ENCODE measurements around the gene MYO7A.

Gene MYO7A

DNA sequence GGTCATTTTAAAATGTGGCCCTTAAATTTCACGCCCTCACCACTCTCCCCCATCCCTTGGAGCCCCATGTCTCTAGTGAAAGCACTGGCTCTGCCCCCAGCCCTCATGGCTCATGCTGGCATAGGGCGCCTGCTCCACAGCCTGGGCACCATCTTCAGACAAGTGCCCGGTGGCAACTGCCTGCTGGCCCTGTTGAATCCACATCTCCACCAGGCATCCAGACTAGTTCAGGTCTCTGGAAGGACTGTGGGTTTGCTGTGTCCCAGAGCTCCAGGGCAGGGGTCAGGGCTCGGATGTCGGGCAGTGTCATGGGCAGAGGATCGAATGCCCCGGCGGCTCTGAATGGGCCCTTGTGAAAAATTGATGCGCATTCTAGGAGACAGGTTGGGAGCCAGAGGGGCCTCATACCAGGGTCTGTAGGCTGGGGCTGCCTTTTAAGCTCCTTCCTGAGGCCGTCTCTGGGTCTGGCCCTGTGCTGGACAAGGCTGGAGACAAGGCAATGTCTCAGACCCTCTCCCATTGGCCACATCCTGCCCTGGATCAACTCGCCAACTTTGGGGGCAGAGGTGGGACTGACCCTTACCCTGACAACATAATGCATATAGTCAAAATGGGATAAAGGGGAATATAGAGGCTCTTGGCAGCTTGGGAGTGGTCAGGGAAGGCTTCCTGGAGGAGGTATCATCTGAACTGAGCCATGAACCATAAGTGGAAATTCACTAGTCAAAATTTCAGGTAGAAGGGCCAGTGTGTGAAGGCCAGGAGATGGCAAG is 1.2 kb downstream of the MYO7A start:
- no peak for DNase-seq

DNA sequence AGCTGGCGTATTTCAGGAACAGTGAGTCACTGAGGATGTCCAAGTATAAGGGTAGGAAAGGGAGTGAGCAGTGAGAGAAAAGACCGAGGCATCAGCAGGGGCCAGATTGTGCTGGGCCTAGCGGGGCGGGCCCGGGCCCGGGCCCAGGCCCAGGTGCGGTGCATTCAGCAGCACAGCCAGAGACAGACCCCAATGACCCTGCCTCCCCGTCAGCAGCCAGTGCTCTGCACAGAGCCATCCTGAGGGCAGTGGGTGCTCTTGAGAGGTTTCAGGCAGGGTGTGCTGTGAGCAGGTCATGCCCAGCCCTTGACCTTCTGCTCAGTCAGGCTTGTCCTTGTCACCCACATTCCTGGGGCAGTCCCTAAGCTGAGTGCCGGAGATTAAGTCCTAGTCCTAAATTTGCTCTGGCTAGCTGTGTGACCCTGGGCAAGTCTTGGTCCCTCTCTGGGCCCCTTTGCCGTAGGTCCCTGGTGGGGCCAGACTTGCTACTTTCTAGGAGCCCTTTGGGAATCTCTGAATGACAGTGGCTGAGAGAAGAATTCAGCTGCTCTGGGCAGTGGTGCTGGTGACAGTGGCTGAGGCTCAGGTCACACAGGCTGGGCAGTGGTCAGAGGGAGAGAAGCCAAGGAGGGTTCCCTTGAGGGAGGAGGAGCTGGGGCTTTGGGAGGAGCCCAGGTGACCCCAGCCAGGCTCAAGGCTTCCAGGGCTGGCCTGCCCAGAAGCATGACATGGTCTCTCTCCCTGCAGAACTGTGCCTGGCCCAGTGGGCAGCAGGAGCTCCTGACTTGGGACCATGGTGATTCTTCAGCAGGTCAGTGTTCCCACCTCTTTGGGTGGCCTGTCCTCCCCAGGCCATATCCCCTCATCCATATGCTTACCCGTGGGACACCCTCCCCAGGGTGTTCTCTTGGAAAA is 2.1 kb downstream of the MYO7A start:
- no peak for DNase-seq

DNA sequence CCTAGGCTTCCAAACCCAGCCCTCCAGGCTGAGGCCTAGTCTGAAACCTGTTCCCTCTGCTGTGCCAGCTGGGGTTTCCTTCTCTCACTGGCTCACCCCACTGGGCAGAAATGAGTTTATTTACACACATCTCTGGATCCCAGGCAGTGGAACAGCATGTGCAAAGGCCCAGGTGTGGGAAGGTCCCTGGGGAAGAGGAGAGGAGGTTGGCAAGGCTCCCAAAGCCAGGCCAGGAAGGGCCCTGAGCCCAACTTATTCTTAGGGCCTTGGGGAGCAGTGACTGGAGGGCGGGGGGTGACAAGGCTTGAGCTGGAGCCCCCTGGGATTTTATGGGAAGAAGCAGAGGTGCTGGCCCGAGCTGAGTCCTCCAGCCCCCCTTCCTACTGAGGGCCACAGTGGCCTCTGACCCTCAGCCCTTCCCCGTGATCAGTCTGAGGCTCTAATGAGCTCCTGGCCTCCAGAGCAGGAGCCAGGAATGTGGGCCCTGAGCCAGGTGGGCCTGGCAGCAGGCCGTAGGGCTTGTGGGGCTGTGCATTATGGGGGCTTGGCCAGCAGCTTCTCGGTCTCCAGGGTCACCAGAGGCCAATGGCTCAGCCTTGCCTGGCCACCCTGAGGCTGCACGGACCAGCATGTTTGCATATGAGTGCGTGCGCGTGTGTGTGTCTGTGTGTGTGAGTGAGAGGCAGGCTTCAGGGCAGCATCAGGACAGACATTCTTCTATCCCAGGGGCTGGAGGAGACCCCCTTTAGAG is 2.9 kb downstream of the MYO7A start:
- DNase-seq = no peak

DNA sequence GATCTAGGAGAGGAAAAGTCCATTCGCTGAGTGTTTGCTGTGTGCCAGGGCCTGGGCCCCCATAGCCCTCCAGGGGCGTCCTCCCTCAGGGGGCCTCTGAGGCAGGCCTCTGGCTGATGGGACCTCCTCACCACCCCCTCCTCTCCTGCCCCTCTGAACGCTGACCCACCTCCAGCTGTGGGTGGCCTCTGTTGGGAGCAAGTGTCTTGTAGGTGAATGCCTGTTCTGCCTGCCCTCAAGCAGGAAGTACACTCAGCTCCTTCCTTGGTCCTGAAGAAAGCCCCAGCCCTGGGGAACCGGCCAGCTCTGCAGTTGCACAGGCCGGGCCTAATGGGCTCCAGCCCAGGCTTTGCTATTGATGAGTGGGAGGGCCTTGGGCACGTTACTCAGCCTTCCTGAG is 3.5 kb downstream of the MYO7A start:
- DNase-seq = no peak

DNA sequence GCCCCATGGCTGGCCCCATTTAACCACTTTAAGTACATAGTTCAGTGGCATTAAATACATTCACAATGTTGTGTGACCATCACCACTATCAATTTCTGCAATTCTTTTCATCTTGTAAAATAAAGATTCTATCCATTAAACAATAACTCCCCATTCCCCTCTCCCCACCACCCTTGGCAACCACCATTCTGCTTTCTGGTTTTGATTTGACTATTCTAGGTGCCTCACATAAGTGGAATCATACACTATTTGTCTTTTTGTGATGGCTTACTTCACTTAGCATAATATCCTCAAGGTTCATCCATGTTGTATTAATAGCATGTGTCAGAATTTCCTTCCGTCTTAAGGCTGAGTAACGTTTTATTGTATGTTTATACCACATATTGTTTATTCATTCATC is 7.0 kb downstream of the MYO7A start:
- no peak for DNase-seq

DNA sequence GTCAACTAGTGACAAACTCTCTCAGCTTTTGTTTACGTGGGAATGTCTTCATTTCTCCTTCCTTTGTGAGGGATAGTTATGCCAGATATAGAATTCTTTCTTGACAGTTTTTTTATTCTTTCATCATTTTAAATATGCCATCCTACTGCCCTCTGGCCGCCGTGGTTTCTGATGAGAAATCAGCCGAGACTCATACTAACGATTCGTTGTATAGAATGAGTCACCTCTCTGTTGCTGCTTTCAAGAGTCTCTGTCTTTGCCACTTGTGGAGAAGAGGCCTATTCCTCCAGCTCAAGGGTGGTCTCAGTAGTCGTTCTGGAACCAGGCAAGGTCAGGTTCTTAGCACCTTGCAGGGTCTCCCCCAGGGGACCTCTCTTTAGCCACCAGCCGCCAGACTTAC is 8.0 kb downstream of the MYO7A start:
- no peak for DNase-seq

DNA sequence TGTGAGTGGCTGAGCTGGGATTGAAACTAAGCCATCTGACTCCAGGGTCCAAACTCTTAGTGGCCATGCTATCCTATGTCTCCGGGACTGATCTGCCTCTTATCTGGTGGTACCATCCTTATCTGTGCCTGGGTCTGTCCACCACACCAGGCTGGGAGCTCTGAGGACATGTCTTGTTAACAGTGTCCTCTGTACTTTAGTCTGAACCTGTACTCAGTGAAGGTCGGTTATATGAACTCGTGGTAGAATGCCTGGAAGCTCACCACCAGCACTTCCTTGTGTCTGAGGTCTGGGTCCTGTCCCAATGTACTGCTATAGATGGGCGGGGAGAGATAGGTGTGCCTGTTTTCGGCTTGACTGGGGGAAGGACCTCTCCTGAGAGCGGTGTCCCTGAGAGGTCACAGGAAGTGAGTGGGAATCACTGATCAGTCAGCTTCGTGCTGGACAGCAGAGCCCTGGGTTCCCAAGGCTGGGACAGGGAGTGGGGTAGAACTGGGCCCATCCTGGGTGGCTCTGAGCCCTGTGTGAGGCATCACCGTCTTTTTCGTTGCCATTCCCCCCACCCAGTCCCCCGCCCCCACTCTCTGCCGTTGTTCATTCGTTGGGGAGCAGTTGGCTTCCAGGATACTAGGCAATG is 8.9 kb downstream of the MYO7A start:
- DNase-seq = no peak

DNA sequence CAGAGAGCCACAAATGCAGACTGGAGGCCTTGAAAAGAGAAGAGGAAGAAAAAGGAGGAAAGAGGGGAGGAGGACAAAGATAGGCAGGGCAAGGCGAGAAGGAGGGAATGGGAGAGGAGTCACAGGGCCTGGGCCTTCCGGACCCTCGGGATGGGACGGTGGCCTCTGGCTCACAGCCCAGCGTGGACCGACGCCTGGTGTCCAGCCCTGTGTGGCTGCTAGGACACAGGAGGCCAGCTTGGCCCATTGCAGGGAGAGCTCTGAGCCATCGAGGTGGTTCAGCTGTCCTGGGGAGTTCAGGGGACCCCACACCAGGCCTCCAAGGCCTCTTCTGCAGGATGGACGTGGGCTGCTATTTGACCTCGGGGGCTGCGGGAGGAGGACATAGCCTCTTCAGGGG is 9.4 kb downstream of the MYO7A start:
- DNase-seq = no peak

DNA sequence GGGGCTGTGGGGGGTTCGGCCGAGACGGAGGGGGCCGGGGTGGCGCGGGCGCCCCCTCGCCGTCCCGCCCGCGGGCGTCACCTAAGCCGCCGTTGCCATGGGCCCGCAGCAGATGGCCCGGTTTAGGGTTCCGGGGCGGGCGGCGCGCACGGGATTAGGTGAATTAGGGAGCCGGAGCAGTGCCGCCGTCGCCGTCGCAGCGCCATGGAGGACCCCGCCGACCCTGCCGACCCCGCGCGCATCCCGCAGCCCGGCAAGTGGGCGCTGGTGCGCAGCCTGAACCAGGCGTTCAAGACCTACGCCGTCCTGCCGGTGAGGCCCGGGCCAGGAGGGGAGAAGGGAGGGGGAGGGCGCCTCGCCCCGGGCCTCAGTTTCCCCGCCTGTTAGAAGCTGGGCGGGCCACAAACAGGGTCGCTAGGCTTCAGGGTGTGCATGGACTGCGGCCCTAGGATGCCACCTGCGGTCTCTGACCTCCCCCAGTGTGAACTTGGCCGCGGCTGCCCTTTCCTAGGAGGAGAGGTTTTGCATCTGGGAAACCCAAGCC is 10.1 kb downstream of the MYO7A start:
- DNase-seq = no peak

DNA sequence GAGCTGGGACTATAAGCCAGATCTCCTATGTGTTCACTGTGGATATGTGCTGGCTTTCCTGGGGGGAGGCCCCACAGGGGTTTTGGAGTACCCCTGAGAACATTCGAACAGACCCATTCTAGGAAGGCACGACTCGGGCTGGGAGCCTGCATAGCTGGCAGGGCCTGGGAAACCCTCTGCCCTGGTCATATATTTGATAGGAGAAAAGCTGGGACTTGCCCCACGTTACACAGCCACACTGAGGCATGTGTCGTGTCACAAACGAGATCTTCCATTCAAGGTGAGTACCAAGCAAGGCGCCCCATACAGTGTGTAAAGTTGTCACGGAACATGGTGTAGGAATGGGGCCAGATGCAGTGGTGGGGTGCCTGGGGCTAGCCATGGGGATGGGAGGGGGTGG is 11.2 kb downstream of the MYO7A start:
- DNase-seq = no peak

DNA sequence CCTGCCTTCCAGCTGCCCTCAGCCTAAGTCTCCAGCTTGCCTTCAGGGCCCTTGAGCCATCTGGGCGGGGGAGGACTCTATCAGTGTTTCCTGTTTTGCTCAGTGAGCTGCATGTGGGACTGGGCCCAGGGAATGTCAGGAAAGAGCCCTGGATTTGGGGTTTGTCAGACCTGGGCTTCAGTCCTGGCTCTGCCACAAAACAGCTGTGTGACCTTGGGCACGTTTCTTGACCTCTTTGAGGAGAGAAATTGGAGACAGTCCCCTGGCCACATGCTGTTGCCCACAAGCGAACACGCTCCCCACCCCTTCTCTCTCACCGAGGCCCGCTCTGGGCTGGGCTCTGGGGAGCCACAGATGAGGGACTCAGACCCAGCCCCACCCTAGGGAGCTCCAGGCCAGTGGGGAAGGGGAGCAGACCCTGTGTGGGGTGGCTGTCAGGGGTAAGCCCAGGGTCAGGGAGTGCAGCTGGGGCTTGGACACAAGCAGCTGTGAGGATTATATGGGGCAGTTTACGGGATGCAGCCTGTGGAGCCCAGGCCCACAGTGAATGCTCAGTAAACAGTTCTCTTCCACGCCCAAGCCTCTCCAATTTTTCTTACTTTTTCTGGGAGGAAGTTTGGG is 12.3 kb downstream of the MYO7A start:
- DNase-seq = no peak

DNA sequence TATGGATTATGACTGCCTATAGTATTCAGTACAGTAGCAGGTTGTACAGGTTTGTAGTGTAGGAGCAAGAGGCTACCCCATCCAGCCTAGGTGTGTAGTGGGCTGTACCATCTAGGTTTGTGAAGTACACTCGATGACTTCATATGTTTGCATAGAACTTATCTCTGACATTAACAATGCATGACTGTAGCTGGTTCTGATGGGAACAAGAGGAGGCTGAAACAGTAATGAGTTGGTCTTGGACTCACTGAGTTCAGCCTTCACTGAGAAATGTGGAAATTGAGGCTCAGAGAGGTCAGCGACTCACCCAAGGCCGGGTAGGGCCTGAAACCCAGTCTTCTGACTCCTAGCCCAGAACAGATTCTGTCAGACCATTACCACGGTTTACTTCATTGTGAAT is 13.0 kb downstream of the MYO7A start:
- DNase-seq = no peak

DNA sequence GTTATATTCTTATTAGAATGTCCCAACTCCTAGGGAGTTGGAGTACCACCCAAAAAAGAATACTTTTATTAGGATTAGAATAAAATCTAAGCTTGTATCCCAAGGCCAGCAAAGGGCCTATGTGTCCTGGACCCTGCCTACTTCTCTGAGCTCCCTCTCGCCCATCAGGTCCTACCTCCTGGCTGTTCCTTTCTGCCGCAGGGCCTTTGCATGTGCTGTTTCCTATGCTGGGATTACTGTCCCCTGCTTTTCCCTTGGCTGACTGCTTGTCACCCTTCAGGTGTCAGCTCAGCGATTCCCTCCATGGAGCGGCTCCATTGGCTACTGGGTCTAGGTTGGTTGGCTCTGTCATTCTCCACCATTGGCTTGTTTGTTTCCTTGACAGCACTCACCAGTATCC is 13.4 kb downstream of the MYO7A start:
- no peak for DNase-seq

DNA sequence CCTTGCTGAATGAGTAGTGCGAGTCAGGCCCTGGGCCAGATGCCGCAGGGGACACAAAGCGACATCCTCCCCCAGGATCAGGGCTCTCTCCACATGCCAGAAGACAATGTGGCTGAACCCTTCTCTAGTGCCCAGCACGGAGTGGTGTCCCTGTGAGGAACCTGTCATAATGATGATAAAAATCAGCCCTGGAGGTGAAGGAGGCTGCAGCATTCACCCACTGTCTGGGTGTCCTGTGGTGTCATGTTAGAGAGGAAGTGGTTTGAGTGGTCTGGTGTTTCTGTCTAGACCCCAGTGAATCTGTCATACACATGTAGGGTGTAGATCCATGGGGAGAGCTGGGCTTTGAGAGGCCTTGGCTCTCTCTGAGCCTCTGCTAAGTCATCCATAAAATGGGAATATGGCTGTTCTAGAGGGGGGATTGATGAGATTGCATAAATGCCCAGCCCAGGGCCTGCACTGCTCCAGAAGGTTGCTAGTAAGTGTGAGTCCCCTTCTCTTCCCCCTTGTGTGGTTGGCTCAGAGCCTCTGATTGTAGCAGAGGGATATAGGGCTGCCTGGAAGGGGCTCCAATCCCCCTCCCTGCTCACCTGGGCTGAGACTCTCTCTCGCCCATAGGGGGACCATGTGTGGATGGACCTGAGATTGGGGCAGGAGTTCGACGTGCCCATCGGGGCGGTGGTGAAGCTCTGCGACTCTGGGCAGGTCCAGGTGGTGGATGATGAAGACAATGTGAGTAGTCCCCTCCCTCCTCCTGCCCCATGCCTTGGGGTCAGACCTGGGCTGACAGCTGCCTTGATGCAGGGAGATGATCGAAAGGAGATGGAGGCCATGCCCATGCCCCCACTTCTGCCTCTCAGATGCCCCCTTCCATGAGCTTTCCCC is 14.3 kb downstream of the MYO7A start:
- DNase-seq = no peak

DNA sequence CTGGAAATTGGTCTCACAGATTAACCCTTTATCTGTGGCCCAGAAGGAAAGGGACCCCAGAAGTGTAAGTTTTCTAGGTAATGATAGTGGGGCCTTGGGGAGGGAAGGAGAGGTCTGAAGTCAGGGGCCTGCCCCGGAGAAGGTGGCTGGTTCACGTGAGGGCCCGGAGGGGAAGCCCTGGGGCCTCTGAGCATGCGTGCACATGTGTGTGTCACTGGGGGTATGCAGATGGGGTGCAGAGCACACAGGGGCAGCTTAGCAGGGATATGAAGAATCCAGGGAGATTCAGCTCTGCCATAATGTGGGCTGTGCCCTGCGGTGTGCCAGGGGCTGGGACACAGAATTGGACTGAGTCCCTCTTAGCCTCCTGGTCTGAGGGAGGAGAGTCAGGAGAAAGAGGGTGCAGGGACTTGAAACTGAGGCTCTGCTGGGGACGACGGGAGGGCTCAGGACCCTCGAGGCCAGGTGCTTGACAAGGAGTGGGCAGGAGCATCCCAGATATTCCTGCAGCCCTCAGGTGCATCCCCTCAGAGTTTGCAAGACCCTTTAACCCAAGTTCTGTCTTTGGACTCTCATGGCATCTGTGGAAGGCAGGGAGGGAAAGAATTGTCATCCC is 15.5 kb downstream of the MYO7A start:
- DNase-seq = no peak

DNA sequence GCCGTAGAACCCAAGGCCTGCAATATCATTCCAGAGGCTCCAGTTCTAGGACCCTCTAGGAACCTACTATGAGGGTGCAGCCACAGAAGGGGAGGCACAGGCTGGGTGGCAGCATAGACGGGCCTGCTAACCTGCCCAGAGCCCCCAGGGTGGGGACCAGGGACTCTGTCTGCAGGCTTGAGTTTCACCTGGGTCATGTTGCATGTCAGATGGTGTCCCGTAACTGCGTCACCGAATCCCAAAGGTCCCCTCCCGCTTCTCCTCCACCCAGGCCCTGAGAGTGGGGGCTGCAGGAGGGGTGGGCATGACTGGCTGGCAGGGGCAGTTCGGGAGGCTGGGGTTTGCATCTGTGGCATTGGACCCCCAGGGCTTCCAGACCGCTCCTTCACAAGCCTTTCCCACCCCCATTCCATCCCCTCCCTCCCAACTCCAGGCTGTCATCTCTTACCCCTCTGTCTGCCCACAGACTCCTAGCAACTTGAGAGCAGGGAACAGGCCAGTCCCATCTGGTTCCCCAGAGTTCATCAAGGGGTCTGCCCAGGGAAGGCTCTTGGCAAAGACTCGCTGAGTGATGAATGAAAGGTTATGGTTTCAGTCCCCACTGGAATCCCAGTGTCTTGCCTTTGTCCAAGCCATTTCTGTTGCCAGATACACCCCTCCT is 16.3 kb downstream of the MYO7A start:
- DNase-seq = no peak

DNA sequence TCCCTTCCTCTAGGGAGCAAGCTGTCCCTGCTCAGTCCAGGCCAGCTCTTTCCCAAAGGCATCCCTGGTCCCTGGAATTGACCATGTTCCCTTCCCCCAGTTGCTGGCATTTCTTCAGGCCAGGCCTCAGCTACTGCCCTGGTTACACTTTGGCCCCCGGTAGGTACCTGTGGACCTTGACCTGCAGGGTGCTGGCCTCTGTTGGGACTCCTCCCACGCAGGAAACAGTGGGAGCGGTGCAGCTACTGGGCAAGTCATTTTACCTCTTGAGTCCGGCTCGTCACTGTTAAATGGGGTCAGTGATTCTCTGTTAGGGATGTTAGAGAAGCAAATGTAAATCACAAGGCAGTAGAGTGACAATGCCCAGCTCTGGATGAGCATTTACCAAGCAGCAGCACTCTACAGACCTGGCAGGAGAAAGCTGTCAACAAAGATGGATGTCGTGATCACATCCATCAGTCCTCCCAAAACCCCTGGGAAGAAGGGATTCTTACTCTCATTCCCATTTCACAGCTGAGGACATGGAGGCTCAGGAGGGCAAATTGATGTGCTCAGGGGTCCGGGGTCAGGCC is 16.9 kb downstream of the MYO7A start:
- no peak for DNase-seq

DNA sequence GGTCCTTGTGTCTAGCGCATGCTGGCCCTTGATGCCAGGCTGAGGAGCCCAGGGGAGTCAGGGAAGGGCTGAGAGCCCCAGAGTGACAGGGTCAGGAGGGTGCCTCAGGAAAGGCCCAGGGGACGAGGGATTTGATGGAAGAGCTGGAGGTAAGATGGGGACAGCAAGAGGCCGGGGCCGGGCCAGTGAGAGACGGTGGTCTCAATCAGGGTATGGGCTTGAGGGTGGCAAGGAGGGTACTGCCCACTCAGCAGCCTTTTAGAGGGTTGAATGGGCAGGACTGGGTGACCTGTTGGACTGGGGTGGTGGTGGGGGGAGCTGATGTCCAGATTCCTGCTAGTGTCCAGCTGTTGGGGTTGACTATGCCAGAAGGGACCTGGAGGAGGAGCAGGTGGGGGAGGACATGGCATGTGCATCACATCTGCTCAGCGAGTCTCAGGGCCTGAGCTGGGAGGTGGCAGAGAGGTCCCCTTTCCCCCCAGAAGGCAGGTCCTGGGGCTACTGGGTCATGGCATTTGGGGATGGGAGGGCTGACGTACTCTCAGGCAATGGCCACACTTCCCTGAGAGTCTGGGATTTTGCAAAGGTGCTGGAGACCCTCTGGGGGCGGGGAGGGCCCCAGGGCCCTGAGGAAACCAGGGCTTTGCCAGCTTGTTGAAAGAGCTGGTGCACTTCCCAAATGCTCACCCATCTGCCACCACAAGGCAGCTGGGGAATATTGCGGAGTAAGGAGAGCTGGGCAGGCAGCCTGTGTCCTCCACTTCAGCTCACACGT is 18.4 kb downstream of the MYO7A start:
- DNase-seq = no peak

DNA sequence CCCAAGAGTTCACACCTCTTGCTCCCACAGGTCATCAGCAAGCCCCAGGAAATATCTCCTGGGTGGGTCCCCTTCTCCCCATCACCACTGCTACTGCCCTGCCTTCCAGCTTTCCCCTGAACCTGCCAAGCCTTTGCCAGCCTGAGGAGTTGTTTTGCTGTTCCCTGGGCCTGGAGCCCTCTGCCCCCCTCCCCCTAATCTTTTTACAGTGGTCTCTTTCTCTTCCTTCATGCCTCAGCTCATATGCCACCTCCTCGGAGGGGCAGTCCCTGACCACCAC is 18.9 kb downstream of the MYO7A start:
- DNase-seq = no peak

Measured in COR-L47 (cell line).